ENCODE measurements around the gene ABAT. TPM values are rescaled to one million over a fixed set of nuclear protein-coding genes. Genes with fewer than 3 reads are reported as not detected.

ABAT gene
- total RNA-seq, 1 experiment from 2014 or later, result 6.9 TPM

GRCh38 chr16:8753416-8754054 is 79.1 kb downstream of the ABAT start:
- CTCF ChIA-PET, result no interaction called here
- DNase-seq (ENCODE audit: low spot score), result no peak

GRCh38 chr16:8756755-8757154 is 82.3 kb downstream of the ABAT start:
- ChIA-PET CTCF (no interaction called here), POLR2A (ENCODE audit: low non-redundant PET) (no interaction called here)
- TF ChIP-seq CTCF (conservative IDR thresholded peaks at IDR 0.05; ENCODE audit: low read depth, low read length) (no peak), EZH2 (IDR thresholded peaks at IDR 0.05; ENCODE audit: borderline replicate concordance, low read depth, low read length, poor library complexity, severe bottlenecking) (no peak)
- Histone ChIP-seq H3K9me3 (ENCODE audit: low read depth, low read length, poor library complexity, severe bottlenecking) (no peaks in the 10 kb centered on the region), H3K4me1 (ENCODE audit: insufficient read depth, low read length, poor library complexity, severe bottlenecking) (no peaks in the 10 kb centered on the region), H3K27ac (ENCODE audit: low read depth, low read length, poor library complexity, severe bottlenecking) (no peak overlapping the region), H3K4me3 (ENCODE audit: low read depth, low read length, poor library complexity, severe bottlenecking) (no peak overlapping the region), H3K27me3 (replicated peaks; ENCODE audit: insufficient read depth, low read depth, low read length, poor library complexity) (no peaks in the 10 kb centered on the region), H3K36me3 (ENCODE audit: insufficient read depth, low read length, poor library complexity, severe bottlenecking) (no peaks in the 10 kb centered on the region)
- DNase-seq (ENCODE audit: low spot score), result no peak
- intact Hi-C loops (cut with micrococcal nuclease; ENCODE audit: unreplicated experiment), result no loop called here
- BruUV-seq (replicated peaks), result no TSS peak

More at GRCh38 chr16:8753416-8754054, 79.1 kb downstream of the ABAT start:
- H3K9me3 ChIP-seq (ENCODE audit: low read depth, low read length, poor library complexity, severe bottlenecking), result no peaks in the 10 kb centered on the region
- intact Hi-C loops (cut with micrococcal nuclease; ENCODE audit: unreplicated experiment), result no loop called here
- POLR2A ChIA-PET (ENCODE audit: low non-redundant PET), result no interaction called here
- no peak overlapping the region for H3K4me3 ChIP-seq (ENCODE audit: low read depth, low read length, poor library complexity, severe bottlenecking)
- TF ChIP-seq CTCF (conservative IDR thresholded peaks at IDR 0.05; ENCODE audit: low read depth, low read length) (no peak), EZH2 (IDR thresholded peaks at IDR 0.05; ENCODE audit: borderline replicate concordance, low read depth, low read length, poor library complexity, severe bottlenecking) (no peak)
- no peaks in the 10 kb centered on the region for H3K36me3 ChIP-seq (ENCODE audit: insufficient read depth, low read length, poor library complexity, severe bottlenecking)
- BruUV-seq (replicated peaks), result no TSS peak
- H3K4me1 ChIP-seq (ENCODE audit: insufficient read depth, low read length, poor library complexity, severe bottlenecking), result no peaks in the 10 kb centered on the region
- no peaks in the 10 kb centered on the region for H3K27me3 ChIP-seq (replicated peaks; ENCODE audit: insufficient read depth, low read depth, low read length, poor library complexity)
- H3K27ac ChIP-seq (ENCODE audit: low read depth, low read length, poor library complexity, severe bottlenecking), result no peak overlapping the region

- no peak for TF ChIP-seq EZH2 (IDR thresholded peaks at IDR 0.05; ENCODE audit: borderline replicate concordance, low read depth, low read length, poor library complexity, severe bottlenecking)
- TF ChIP-seq CTCF (conservative IDR thresholded peaks at IDR 0.05; ENCODE audit: low read depth, low read length), result no peak
- intact Hi-C loops (cut with micrococcal nuclease; ENCODE audit: unreplicated experiment), result no loop called here
- Histone ChIP-seq H3K4me3 (ENCODE audit: low read depth, low read length, poor library complexity, severe bottlenecking) (no peak overlapping the region), H3K4me1 (ENCODE audit: insufficient read depth, low read length, poor library complexity, severe bottlenecking) (no peaks in the 10 kb centered on the region), H3K36me3 (ENCODE audit: insufficient read depth, low read length, poor library complexity, severe bottlenecking) (no peaks in the 10 kb centered on the region), H3K27me3 (replicated peaks; ENCODE audit: insufficient read depth, low read depth, low read length, poor library complexity) (no peaks in the 10 kb centered on the region), H3K9me3 (ENCODE audit: low read depth, low read length, poor library complexity, severe bottlenecking) (no peaks in the 10 kb centered on the region), H3K27ac (ENCODE audit: low read depth, low read length, poor library complexity, severe bottlenecking) (no peak overlapping the region)
- ChIA-PET POLR2A (ENCODE audit: low non-redundant PET) (no interaction called here), CTCF (no interaction called here)
- BruUV-seq (replicated peaks), result no TSS peak
- DNase-seq (ENCODE audit: low spot score), result no peak
Measured at GRCh38 chr16:8758022-8758421, 83.6 kb downstream of the ABAT start.
